Neural cell (in vitro differentiated cells): ENCODE measurements around the gene MAS1. TPM values are rescaled to one million over a fixed set of nuclear protein-coding genes. Genes with fewer than 3 reads are reported as not detected.

ENCODE experiments used
- H2AFZ ChIP-seq: fragments of 200-600, 300-800 bp; sonication (generic), shearing (Covaris generic); 2 replicates; pipeline ENCODE4 v1.6.0; 2014; ENCODE audit warnings: low read depth, mild to moderate bottlenecking, antibody characterized with exemption, low read length, moderate library complexity
- H3F3A ChIP-seq: fragments of 200-600 bp; shearing (Covaris generic); 2 replicates; pipeline ENCODE4 v1.6.1; 2016; ENCODE audit warnings: mild to moderate bottlenecking, moderate library complexity, mixed read lengths, antibody characterized with exemption, low read length; ENCODE audit not compliant: insufficient read depth, poor library complexity, severe bottlenecking
- H3K27ac ChIP-seq: fragments of 200-600, 300-800 bp; sonication (generic), shearing (Covaris generic); 2 replicates; pipeline ENCODE4 v1.5.1; 2014; ENCODE audit warnings: mild to moderate bottlenecking, low read length, moderate library complexity
- H3K27me3 ChIP-seq: fragments of 300-800, 200-600 bp; sonication (generic), shearing (Covaris generic); 2 replicates; pipeline ENCODE4 v1.6.0; 2014; ENCODE audit warnings: mild to moderate bottlenecking, low read depth, low read length, moderate library complexity; ENCODE audit not compliant: insufficient read depth
- H3K36me3 ChIP-seq: fragments of 300-800, 200-600 bp; sonication (generic), shearing (Covaris generic); 2 replicates; pipeline ENCODE4 v1.5.1; 2014; ENCODE audit warnings: mild to moderate bottlenecking, antibody characterized with exemption, low read length, moderate library complexity; ENCODE audit not compliant: insufficient read depth
- H3K4me2 ChIP-seq: fragments of 300-800, 200-600 bp; sonication (generic), shearing (Covaris generic); 2 replicates; pipeline ENCODE4 v1.6.0; 2014; ENCODE audit warnings: mild to moderate bottlenecking, low read length
- H3K4me3 ChIP-seq: fragments of 300-800, 200-600 bp; sonication (generic), shearing (Covaris generic); 2 replicates; pipeline ENCODE4 v1.5.1; 2014; ENCODE audit warnings: mild to moderate bottlenecking, low read length, moderate library complexity
- H3K79me2 ChIP-seq: fragments of 200-600 bp; shearing (Covaris generic); replicated peaks from 2 replicates; pipeline ENCODE4 v1.6.0; 2014; ENCODE audit warnings: mild to moderate bottlenecking, low read length, moderate library complexity; ENCODE audit not compliant: insufficient read depth
- H3K9ac ChIP-seq: fragments of 300-800, 200-600 bp; sonication (generic), shearing (Covaris generic); 2 replicates; pipeline ENCODE4 v1.6.1; 2016; ENCODE audit warnings: mild to moderate bottlenecking, low read length, mixed read lengths
- H3K9me2 ChIP-seq: fragments of 200-600 bp; shearing (Covaris generic); 2 replicates; pipeline ENCODE4 v1.6.1; 2016; ENCODE audit warnings: mild to moderate bottlenecking, low read length, mixed read lengths; ENCODE audit not compliant: insufficient read depth
- H3K9me3 ChIP-seq: fragments of 200-600, 300-800 bp; sonication (generic), shearing (Covaris generic); 2 replicates; pipeline ENCODE4 v1.6.1; 2016; ENCODE audit warnings: mild to moderate bottlenecking, mixed run types, low read length, moderate library complexity, mixed read lengths
- H4K20me1 ChIP-seq: fragments of 200-600 bp; shearing (Covaris generic); 2 replicates; pipeline ENCODE4 v1.6.1; 2016; ENCODE audit warnings: mild to moderate bottlenecking, mixed run types; ENCODE audit not compliant: insufficient read depth
- EP300 ChIP-seq: fragments of 450-650 bp; conservative IDR thresholded peaks from 2 replicates; pipeline ENCODE4 v1.6.1; 2014; ENCODE audit warnings: antibody characterized with exemption, mild to moderate bottlenecking, moderate library complexity; ENCODE audit not compliant: poor library complexity, severe bottlenecking
- EZH2 ChIP-seq: fragments of 200-600, 300-800 bp; shearing (Covaris generic), sonication (generic); IDR thresholded peaks from 2 replicates; pipeline ENCODE4 v1.6.1; 2014; ENCODE audit warnings: antibody characterized with exemption, low read length, borderline replicate concordance, mild to moderate bottlenecking; ENCODE audit not compliant: insufficient read depth, poor library complexity, severe bottlenecking
- MXI1 ChIP-seq: fragments of 450-650 bp; conservative IDR thresholded peaks from 2 replicates; pipeline ENCODE4 v1.6.1; 2014; ENCODE audit warnings: antibody characterized with exemption, mild to moderate bottlenecking; ENCODE audit not compliant: poor library complexity, severe bottlenecking
- POLR2AphosphoS5 ChIP-seq: IDR thresholded peaks from 2 replicates; pipeline ENCODE4 v1.6.1; 2012
- RAD21 ChIP-seq: fragments of 450-650 bp; conservative IDR thresholded peaks from 2 replicates; pipeline ENCODE4 v1.6.1; 2014; ENCODE audit warnings: antibody characterized with exemption, mild to moderate bottlenecking, moderate library complexity
- SMC3 ChIP-seq: fragments of 450-650 bp; conservative IDR thresholded peaks from 2 replicates; pipeline ENCODE4 v1.6.1; 2014; ENCODE audit warnings: antibody characterized with exemption, mild to moderate bottlenecking, moderate library complexity; ENCODE audit not compliant: poor library complexity
- TAF1 ChIP-seq: IDR thresholded peaks from 2 replicates; pipeline ENCODE4 v1.6.1; 2012; ENCODE audit warnings: low read depth
- polyA plus RNA-seq: library from polyadenylated mRNA; depleted of rRNA; stranded (reverse); fragments of >200 nt; gene quantifications from 2 replicates; pipeline ENCODE4 v1.2.3, GENCODE V29; 2014
- TF ChIP-seq, protein P1 (sequence below): IDR thresholded peaks from 2 replicates; pipeline ENCODE4 v1.6.1; 2012; ENCODE audit warnings: borderline replicate concordance
- TF ChIP-seq, protein P2 (sequence below): fragments of 450-650 bp; IDR thresholded peaks from 2 replicates; pipeline ENCODE4 v1.5.1; 2014; ENCODE audit warnings: antibody characterized with exemption, mild to moderate bottlenecking, moderate library complexity; ENCODE audit not compliant: poor library complexity, severe bottlenecking

MAS1 gene
- polyA plus RNA-seq, 1 donor from 2014 or later, result not detected

DNA sequence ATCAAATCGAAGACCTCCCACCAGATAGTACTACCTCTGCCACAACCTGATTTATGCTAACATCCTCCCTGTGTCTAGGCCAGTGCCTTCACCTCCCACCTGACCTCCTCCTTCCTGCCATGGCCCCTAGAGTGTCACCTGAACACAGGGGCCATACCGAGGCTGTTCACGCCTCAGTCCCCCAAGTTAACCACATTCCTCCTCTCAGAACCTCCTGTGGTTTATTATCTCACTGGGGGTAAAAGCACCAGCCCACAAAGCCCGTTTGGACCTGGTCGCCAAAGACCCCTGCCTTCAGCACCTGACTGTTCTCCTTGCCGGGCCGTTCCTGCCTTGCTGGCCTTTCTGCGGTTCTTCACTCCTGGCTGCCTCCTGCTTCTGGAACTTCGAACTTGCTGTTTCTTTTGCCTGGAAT is 13.7 kb downstream of the MAS1 start:
- Histone ChIP-seq H4K20me1 (no peaks in the 10 kb centered on the region), H3K9me3 (no peaks in the 10 kb centered on the region), H3K9ac (no peak overlapping the region), H3K36me3 (no peaks in the 10 kb centered on the region), H3F3A (no peaks in the 10 kb centered on the region), H3K27ac (no peak overlapping the region), H3K9me2 (no peaks in the 10 kb centered on the region), H3K79me2 (no peaks in the 10 kb centered on the region), H3K4me3 (no peak overlapping the region), H3K27me3 (no peaks in the 10 kb centered on the region), H3K4me2 (no peak overlapping the region), H2AFZ (no peak overlapping the region)
- TF ChIP-seq RAD21 (no peak), POLR2AphosphoS5 (no peak), TAF1 (no peak), MXI1 (no peak), SMC3 (no peak)
- TF ChIP-seq, protein P1, sequence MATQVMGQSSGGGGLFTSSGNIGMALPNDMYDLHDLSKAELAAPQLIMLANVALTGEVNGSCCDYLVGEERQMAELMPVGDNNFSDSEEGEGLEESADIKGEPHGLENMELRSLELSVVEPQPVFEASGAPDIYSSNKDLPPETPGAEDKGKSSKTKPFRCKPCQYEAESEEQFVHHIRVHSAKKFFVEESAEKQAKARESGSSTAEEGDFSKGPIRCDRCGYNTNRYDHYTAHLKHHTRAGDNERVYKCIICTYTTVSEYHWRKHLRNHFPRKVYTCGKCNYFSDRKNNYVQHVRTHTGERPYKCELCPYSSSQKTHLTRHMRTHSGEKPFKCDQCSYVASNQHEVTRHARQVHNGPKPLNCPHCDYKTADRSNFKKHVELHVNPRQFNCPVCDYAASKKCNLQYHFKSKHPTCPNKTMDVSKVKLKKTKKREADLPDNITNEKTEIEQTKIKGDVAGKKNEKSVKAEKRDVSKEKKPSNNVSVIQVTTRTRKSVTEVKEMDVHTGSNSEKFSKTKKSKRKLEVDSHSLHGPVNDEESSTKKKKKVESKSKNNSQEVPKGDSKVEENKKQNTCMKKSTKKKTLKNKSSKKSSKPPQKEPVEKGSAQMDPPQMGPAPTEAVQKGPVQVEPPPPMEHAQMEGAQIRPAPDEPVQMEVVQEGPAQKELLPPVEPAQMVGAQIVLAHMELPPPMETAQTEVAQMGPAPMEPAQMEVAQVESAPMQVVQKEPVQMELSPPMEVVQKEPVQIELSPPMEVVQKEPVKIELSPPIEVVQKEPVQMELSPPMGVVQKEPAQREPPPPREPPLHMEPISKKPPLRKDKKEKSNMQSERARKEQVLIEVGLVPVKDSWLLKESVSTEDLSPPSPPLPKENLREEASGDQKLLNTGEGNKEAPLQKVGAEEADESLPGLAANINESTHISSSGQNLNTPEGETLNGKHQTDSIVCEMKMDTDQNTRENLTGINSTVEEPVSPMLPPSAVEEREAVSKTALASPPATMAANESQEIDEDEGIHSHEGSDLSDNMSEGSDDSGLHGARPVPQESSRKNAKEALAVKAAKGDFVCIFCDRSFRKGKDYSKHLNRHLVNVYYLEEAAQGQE, result no peak
- TF ChIP-seq, protein P2, sequence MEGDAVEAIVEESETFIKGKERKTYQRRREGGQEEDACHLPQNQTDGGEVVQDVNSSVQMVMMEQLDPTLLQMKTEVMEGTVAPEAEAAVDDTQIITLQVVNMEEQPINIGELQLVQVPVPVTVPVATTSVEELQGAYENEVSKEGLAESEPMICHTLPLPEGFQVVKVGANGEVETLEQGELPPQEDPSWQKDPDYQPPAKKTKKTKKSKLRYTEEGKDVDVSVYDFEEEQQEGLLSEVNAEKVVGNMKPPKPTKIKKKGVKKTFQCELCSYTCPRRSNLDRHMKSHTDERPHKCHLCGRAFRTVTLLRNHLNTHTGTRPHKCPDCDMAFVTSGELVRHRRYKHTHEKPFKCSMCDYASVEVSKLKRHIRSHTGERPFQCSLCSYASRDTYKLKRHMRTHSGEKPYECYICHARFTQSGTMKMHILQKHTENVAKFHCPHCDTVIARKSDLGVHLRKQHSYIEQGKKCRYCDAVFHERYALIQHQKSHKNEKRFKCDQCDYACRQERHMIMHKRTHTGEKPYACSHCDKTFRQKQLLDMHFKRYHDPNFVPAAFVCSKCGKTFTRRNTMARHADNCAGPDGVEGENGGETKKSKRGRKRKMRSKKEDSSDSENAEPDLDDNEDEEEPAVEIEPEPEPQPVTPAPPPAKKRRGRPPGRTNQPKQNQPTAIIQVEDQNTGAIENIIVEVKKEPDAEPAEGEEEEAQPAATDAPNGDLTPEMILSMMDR, result no peak

DNA sequence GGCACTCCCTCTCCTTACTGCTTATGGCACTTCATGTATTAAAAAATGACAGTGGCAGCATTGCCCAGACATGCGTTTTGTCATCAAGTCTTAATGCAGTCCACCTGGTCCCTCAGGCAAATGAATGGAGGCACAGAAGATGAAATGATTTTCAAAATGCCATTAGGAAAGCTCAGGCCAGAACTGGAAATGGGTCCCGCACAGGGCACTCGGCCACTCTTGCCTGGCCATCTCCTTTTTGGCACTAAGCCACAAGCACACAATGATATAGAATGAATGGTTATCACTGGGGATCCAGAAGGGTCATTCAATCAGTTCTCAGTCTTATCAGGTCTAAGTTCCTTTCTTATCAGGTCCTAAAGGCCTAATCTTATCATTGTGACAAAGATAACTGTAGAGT is 15.6 kb downstream of the MAS1 start:
- TF ChIP-seq RAD21 (no peak), SMC3 (no peak), TAF1 (no peak), EP300 (no peak), MXI1 (no peak), EZH2 (no peak), POLR2AphosphoS5 (no peak)
- TF ChIP-seq, protein P2, result no peak
- TF ChIP-seq, protein P1, result no peak
- Histone ChIP-seq H3K79me2 (no peaks in the 10 kb centered on the region), H3F3A (no peaks in the 10 kb centered on the region), H3K27me3 (no peaks in the 10 kb centered on the region), H2AFZ (no peak overlapping the region), H3K36me3 (no peaks in the 10 kb centered on the region), H3K4me2 (no peak overlapping the region), H3K27ac (no peak overlapping the region), H3K9me3 (no peaks in the 10 kb centered on the region), H4K20me1 (no peaks in the 10 kb centered on the region), H3K9me2 (no peaks in the 10 kb centered on the region), H3K9ac (no peak overlapping the region), H3K4me3 (no peak overlapping the region)
